Epithelial cell of proximal tubule (primary cell): ENCODE results near the gene MELTF. TPM values are rescaled to one million over a fixed set of nuclear protein-coding genes. Genes with fewer than 3 reads are reported as not detected.
A peak's percentile ranks its signal among the peaks of the same experiment; 100 is the strongest.

Source experiments
- DNase-seq: peaks from one replicate; pipeline ENCODE4 v3.0.0-alpha.2; 2011; ENCODE audit warnings: low read depth
- H3K4me3 ChIP-seq: 2 replicates; pipeline ENCODE4 v1.5.1; 2011; ENCODE audit warnings: low read depth, mild to moderate bottlenecking, low read length
- total RNA-seq: library from RNA; depleted of rRNA; stranded (reverse); fragments of >200 nt; gene quantifications from 2 replicates; pipeline ENCODE4 v1.2.3, GENCODE V29; 2015
- TF ChIP-seq, protein P1 (sequence below): conservative IDR thresholded peaks from 2 replicates; pipeline ENCODE4 v1.5.1; 2012; ENCODE audit warnings: low read depth, mild to moderate bottlenecking, low read length

Gene MELTF
- total RNA-seq, 1 donor from 2014 or later, result 26.9 TPM

- no peak for DNase-seq
- H3K4me3 ChIP-seq, result no peak overlapping the region
- TF ChIP-seq, protein P1, sequence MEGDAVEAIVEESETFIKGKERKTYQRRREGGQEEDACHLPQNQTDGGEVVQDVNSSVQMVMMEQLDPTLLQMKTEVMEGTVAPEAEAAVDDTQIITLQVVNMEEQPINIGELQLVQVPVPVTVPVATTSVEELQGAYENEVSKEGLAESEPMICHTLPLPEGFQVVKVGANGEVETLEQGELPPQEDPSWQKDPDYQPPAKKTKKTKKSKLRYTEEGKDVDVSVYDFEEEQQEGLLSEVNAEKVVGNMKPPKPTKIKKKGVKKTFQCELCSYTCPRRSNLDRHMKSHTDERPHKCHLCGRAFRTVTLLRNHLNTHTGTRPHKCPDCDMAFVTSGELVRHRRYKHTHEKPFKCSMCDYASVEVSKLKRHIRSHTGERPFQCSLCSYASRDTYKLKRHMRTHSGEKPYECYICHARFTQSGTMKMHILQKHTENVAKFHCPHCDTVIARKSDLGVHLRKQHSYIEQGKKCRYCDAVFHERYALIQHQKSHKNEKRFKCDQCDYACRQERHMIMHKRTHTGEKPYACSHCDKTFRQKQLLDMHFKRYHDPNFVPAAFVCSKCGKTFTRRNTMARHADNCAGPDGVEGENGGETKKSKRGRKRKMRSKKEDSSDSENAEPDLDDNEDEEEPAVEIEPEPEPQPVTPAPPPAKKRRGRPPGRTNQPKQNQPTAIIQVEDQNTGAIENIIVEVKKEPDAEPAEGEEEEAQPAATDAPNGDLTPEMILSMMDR, result no peak
Observed at GRCh38 chr3:197026481-197026866, 3.1 kb downstream of the MELTF start.

DNA sequence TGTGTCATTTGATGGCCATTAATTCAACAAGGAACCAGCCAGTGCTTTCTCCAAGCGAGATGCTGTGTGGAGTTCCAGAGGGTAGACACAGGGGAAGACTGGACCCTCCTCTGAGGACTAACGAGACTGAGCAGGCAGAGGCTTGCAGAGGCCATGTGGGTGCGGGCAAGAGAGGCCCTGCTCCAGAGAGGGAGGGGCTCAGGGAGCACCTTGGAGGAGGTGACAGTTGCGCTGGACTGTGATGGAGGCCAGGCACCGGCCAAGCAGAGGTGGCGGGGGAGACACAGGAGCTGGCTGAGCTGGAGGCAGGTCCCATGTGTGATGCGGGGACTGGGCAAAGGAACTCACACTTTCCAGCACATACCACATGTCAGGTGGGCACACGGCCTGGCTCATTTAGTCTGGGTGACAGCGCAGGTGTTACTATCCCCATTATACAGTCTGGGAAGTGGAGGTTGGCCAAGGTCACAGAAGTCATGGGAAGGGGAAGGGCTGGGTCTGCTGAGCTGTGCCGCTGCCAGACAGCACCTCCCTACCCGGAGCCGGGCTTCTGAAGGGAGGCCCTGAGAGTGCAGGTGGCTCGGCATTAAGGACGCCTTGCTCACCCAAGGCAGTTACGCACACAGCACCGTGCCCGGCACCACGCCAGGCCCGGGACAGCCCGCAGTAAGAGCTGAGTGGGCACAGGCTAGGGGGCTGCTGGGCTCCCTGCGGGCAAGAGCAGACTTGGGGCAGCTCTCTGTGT, 3.7 kb downstream of the MELTF start:
- TF ChIP-seq, protein P1, result no peak
- no peak for DNase-seq
- H3K4me3 ChIP-seq, result no peak overlapping the region

GRCh38 chr3:197024881-197025735, 4.5 kb downstream of the MELTF start:
- H3K4me3 ChIP-seq, result no peak overlapping the region
- TF ChIP-seq, protein P1, result no peak

GRCh38 chr3:197023998-197024651, 5.5 kb downstream of the MELTF start:
- H3K4me3 ChIP-seq, result peak overlapping the region; percentile 26
- no peak for DNase-seq
- TF ChIP-seq, protein P1, result no peak

More at GRCh38 chr3:197024881-197025735, 4.5 kb downstream of the MELTF start:
- no peak for DNase-seq

DNA sequence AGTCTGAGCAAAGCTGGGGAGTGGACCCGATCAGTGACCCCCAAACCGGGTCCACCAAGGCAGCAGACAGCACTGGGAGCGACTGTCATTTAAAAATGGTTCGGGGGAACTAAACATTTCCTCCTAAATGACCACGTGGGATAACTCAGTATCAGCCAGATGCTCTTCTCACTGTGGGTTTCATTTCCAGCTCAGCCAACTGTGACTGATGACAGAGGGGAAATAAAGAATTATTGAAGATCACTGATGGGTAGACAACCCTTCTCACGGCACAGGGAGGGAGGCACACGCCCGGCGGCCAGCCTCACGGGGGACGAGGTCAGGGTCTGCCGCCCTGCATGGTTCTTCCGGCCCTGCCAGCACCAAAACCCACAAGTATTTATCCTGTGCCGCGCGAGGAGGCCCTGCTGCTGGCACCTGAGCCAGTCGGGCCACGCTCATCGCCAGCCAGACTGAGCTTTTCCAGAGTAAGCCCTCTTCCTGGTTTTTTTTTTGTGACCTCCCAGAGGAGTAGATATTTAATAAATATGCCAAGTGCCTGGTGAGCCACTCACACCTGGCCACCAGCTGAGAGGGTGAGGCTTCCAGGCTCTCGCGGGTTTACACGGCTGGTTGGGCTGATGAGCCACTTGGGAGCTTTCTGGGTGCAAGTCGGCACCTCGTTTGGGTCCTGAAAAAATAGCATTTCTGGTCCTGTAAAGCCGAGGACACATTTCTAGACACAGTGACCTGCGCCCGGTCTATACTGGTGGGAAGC, 6.2 kb downstream of the MELTF start:
- H3K4me3 ChIP-seq, result peak overlapping the region; percentile 26
- no peak for DNase-seq
- TF ChIP-seq, protein P1, result no peak
